SK-N-SH treated with all-trans-retinoic acid at 6 μM for 48 hours (cell line): ENCODE measurements around the gene MACF1.
"Not testable (repeated sequence)": the region's sequence is repeated elsewhere in the genome, so short reads cannot be mapped to it uniquely, and the experiment has no call there.

Experiments used
- ATAC-seq: fragments of 200-7000 bp; cut with Tn5 transposase; 3 replicates; pipeline ENCODE4 v1.9.1; 2020; ENCODE audit warnings: mild to moderate bottlenecking, moderate library complexity
- BACH2 ChIP-seq: fragments of 250-450 bp; sonication (Bioruptor Pico); IDR thresholded peaks from 2 replicates; pipeline ENCODE4 v1.9.0; 2021; ENCODE audit warnings: mild to moderate bottlenecking, borderline replicate concordance
- GLIS3 ChIP-seq: fragments of 250-450 bp; sonication (Bioruptor Pico); IDR thresholded peaks from 2 replicates; pipeline ENCODE4 v1.5.0; 2020; ENCODE audit warnings: mild to moderate bottlenecking, moderate library complexity
- OSR1 ChIP-seq: fragments of 250-450 bp; sonication (Bioruptor Pico); IDR thresholded peaks from 2 replicates; pipeline ENCODE4 v1.8.0; 2022; ENCODE audit warnings: moderate library complexity, mild to moderate bottlenecking, inconsistent platforms
- RARB ChIP-seq: fragments of 250-450 bp; sonication (Bioruptor Pico); IDR thresholded peaks from 2 replicates; pipeline ENCODE4 v1.8.0; 2021; ENCODE audit warnings: mild to moderate bottlenecking, moderate library complexity
- TOX ChIP-seq: fragments of 250-450 bp; sonication (Bioruptor Pico); IDR thresholded peaks from 2 replicates; pipeline ENCODE4 v1.8.0; 2021; ENCODE audit warnings: mild to moderate bottlenecking, moderate library complexity, borderline replicate concordance
- TSHZ2 ChIP-seq: fragments of 250-450 bp; sonication (Bioruptor Pico); IDR thresholded peaks from 2 replicates; pipeline ENCODE4 v1.5.0; 2020; ENCODE audit warnings: mild to moderate bottlenecking, moderate library complexity
- ZNF565 ChIP-seq: fragments of 450-650 bp; formaldehyde crosslinking; conservative IDR thresholded peaks from 2 replicates; pipeline ENCODE4 v1.5.0; 2020; ENCODE audit warnings: low read depth, mild to moderate bottlenecking, moderate library complexity
- ZNF8 ChIP-seq: fragments of 450-650 bp; formaldehyde crosslinking; IDR thresholded peaks from 2 replicates; pipeline ENCODE4 v1.5.0; 2020; ENCODE audit warnings: mild to moderate bottlenecking, moderate library complexity
- TF ChIP-seq, protein P1 (sequence below): fragments of 250-450 bp; sonication (Bioruptor Pico); IDR thresholded peaks from 2 replicates; pipeline ENCODE4 v1.5.1; 2020; ENCODE audit warnings: low read depth, mild to moderate bottlenecking, moderate library complexity

The MACF1 gene

GRCh38 chr1:39509360-39510009 lies 305.0 kb downstream of the MACF1 start (continued):
- TF ChIP-seq TSHZ2 (no peak), ZNF8 (no peak), GLIS3 (no peak), TOX (CRISPR knock-in tag) (no peak), ZNF565 (CRISPR knock-in tag) (no peak)

GRCh38 chr1:39510570-39511186 lies 306.2 kb downstream of the MACF1 start:
- not testable (repeated sequence) for ATAC-seq

- not testable (repeated sequence) for ATAC-seq
These were observed 307.0 kb downstream of the MACF1 start for GRCh38 chr1:39511477-39511876.

GRCh38 chr1:39512234-39512847 lies 307.8 kb downstream of the MACF1 start:
- ATAC-seq = not testable (repeated sequence)

- peak; percentile 65 for ATAC-seq
These were observed 310.2 kb downstream of the MACF1 start for GRCh38 chr1:39514710-39515124.

DNA sequence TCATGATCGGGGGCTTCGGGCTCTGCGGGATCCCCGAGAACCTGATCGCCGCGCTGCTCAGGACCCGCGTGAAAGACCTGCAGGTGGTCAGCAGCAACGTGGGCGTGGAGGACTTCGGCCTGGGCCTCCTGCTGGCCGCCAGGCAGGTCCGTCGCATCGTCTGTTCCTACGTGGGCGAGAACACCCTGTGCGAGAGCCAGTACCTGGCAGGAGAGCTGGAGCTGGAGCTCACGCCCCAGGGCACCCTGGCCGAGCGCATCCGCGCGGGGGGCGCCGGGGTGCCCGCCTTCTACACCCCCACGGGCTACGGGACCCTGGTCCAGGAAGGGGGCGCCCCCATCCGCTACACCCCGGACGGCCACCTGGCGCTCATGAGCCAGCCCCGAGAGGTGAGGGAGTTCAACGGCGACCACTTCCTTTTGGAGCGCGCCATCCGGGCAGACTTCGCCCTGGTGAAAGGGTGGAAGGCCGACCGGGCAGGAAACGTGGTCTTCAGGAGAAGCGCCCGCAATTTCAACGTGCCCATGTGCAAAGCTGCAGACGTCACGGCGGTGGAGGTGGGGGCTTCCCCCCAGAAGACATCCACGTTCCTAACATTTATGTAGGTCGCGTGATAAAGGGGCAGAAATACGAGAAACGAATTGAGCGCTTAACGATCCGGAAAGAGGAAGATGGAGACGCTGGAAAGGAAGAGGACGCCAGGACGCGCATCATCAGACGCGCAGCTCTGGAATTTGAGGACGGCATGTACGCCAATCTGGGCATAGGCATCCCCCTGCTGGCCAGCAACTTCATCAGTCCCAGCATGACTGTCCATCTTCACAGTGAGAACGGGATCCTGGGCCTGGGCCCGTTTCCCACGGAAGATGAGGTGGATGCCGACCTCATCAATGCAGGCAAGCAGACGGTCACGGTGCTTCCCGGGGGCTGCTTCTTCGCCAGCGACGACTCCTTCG lies 310.9 kb downstream of the MACF1 start:
- ATAC-seq = peak; percentile 78

DNA sequence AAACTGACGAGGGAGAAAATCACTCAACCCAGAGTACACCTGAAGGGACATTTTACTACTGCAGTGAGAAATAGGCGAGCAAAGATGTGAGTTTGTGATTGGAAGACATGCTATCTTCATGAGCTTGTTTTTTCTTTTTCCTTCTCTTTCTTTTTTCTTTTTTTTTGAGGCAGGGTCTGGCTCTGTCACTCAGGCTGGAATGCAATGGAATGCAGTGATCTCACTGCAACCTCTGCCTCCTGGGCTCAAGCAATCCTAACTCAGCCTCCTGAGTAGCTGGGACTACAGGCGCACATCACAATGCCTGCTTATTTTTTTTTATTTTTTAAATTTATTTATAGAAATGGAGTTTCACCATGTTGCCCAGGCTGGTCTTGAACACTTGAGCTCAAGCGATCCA lies 312.3 kb downstream of the MACF1 start:
- not testable (repeated sequence) for ATAC-seq

- not testable (repeated sequence) for ATAC-seq
These were observed 313.4 kb downstream of the MACF1 start for GRCh38 chr1:39517936-39518335.

GRCh38 chr1:39519376-39519775 lies 314.9 kb downstream of the MACF1 start:
- ATAC-seq = peak; percentile 27

DNA sequence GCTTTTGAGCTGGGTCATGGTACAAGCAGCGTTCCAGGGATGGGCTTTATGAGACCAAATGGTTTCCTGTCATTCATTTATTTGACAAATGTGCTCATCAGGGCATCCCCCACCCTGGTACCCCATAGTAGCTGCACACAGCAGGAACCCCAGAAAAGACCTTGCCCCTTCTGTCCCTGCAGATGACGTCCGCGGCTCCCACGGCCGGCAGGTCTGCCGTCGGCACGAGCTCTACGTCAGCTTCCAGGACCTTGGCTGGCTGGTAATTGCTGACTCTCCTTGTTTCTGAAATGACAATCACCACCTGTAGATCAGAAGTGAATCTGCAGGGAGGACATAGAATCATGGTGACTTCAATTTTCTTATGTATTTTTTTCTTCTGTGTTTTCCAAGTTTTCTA lies 317.7 kb downstream of the MACF1 start:
- not testable (repeated sequence) for ATAC-seq

GRCh38 chr1:39522661-39523567 lies 318.4 kb downstream of the MACF1 start:
- TF ChIP-seq OSR1 (CRISPR knock-in tag) = no peak
- TF ChIP-seq RARB (CRISPR knock-in tag) = no peak
- TF ChIP-seq, protein P1, sequence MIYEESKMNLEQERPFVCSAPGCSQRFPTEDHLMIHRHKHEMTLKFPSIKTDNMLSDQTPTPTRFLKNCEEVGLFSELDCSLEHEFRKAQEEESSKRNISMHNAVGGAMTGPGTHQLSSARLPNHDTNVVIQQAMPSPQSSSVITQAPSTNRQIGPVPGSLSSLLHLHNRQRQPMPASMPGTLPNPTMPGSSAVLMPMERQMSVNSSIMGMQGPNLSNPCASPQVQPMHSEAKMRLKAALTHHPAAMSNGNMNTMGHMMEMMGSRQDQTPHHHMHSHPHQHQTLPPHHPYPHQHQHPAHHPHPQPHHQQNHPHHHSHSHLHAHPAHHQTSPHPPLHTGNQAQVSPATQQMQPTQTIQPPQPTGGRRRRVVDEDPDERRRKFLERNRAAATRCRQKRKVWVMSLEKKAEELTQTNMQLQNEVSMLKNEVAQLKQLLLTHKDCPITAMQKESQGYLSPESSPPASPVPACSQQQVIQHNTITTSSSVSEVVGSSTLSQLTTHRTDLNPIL (CRISPR knock-in tag) = no peak
- TF ChIP-seq BACH2 (CRISPR knock-in tag) = no peak
- ATAC-seq = no peak; the same call in 2 of the 3 replicates
